K562 (cell line): ENCODE results near the gene TUBB4B. TPM values are rescaled to one million over a fixed set of nuclear protein-coding genes. Genes with fewer than 3 reads are reported as not detected.

Experiments
- ARID2 ChIP-seq: fragments of 450-650 bp; IDR thresholded peaks from 2 replicates; pipeline ENCODE4 v1.6.1; 2017; ENCODE audit warnings: antibody characterized with exemption, mild to moderate bottlenecking
- ARID4B ChIP-seq: sonication (generic); formaldehyde crosslinking; IDR thresholded peaks from 2 replicates; pipeline ENCODE4 v1.8.0; 2022; ENCODE audit warnings: mild to moderate bottlenecking, missing genetic modification reagents
- ELF1 ChIP-seq: fragments of 200-800 bp; sonication (Bioruptor generic); IDR thresholded peaks from 2 replicates; pipeline ENCODE4 v1.6.1; 2016; ENCODE audit warnings: missing genetic modification characterization, missing compliant biosample characterization
- LCOR ChIP-seq: sonication (generic); formaldehyde crosslinking; IDR thresholded peaks from 2 replicates; pipeline ENCODE4 v1.8.0; 2022; ENCODE audit warnings: mild to moderate bottlenecking, missing genetic modification reagents
- PCBP1 ChIP-seq: fragments of 200-400 bp; formaldehyde crosslinking; IDR thresholded peaks from 2 replicates; pipeline ENCODE4 v1.6.1; 2018; ENCODE audit warnings: mild to moderate bottlenecking, low read depth, low read length; ENCODE audit not compliant: poor library complexity, severe bottlenecking
- PHB2 ChIP-seq: fragments of 450-650 bp; IDR thresholded peaks from 2 replicates; pipeline ENCODE4 v1.6.1; 2017; ENCODE audit warnings: low read depth
- RB1 ChIP-seq: fragments of 450-650 bp; IDR thresholded peaks from 2 replicates; pipeline ENCODE4 v1.6.1; 2017; ENCODE audit warnings: low read depth, mild to moderate bottlenecking
- RBM22 ChIP-seq: fragments of 200-400 bp; formaldehyde crosslinking; IDR thresholded peaks from 2 replicates; pipeline ENCODE4 v1.6.1; 2018; ENCODE audit warnings: low read length, low read depth; ENCODE audit not compliant: poor library complexity, severe bottlenecking
- RCOR1 ChIP-seq, 2 experiments: IDR thresholded peaks; 2 replicates each; pipeline ENCODE4 v1.6.1; 2012; ENCODE audit warnings: low read depth in 2 of 2, low read length in 2 of 2, borderline replicate concordance in 1 of 2, improper control_type of control experiment in 1 of 2
- SP1 ChIP-seq: sonication (generic); formaldehyde crosslinking; IDR thresholded peaks from 2 replicates; pipeline ENCODE4 v1.8.1; 2022; ENCODE audit warnings: mild to moderate bottlenecking, missing genetic modification reagents
- SPI1 ChIP-seq: IDR thresholded peaks from 2 replicates; pipeline ENCODE4 v1.6.1; 2011; ENCODE audit warnings: low read depth, low read length, control low read depth, borderline replicate concordance
- TFE3 ChIP-seq: fragments of 450-650 bp; formaldehyde crosslinking; IDR thresholded peaks from 2 replicates; pipeline ENCODE4 v1.4.0; 2020; ENCODE audit warnings: mild to moderate bottlenecking, mixed read lengths
- ZBTB8A ChIP-seq: fragments of 450-650 bp; IDR thresholded peaks from 2 replicates; pipeline ENCODE4 v1.6.1; 2018; ENCODE audit warnings: mild to moderate bottlenecking, moderate library complexity; ENCODE audit not compliant: partially characterized antibody
- ZNF239 ChIP-seq: fragments of 250-450 bp; sonication (Bioruptor Pico); IDR thresholded peaks from 2 replicates; pipeline ENCODE4 v1.4.0; 2020; ENCODE audit warnings: mild to moderate bottlenecking
- ZNF41 ChIP-seq: fragments of 250-450 bp; sonication (Bioruptor Pico); conservative IDR thresholded peaks from 2 replicates; pipeline ENCODE4 v1.4.0; 2020; ENCODE audit warnings: mild to moderate bottlenecking
- ZNF586 ChIP-seq: fragments of 450-650 bp; formaldehyde crosslinking; conservative IDR thresholded peaks from 2 replicates; pipeline ENCODE4 v1.4.0; 2020; ENCODE audit warnings: mild to moderate bottlenecking, moderate library complexity
- ZNF77 ChIP-seq: fragments of 250-450 bp; sonication (Bioruptor Pico); IDR thresholded peaks from 2 replicates; pipeline ENCODE4 v1.5.0; 2020
- polyA plus RNA-seq, 8 experiments: library from polyadenylated mRNA; depleted of rRNA in 4 of 8; stranded (reverse) in 5 of 8; unstranded in 3 of 8; fragments of >200 nt; fragmentation: Nextera tagmentation in 2 of 8; fragmentation: Illumina TruSeq in 1 of 8; extraction: Ambion mirVana in 2 of 8; extraction: Trizol in 1 of 8; gene quantifications; 2 replicates each; pipeline versions ENCODE4 v1.2.1 to v1.2.3, GENCODE V29; 2011 to 2014; ENCODE audit warnings: inconsistent platforms in 1 of 8, missing spikeins in 1 of 8
- total RNA-seq, 7 experiments: library from RNA; depleted of rRNA in 6 of 7; stranded (reverse); fragments of >200 nt in 6 of 7; fragmentation: Illumina TruSeq in 2 of 7; extraction: Trizol in 2 of 7; gene quantifications; 2 replicates each; pipeline versions ENCODE4 v1.2.1 to v1.2.3, GENCODE V29; 2011 to 2021; ENCODE audit warnings: low replicate concordance in 1 of 7
- TF ChIP-seq, protein P1 (sequence below), 2 experiments: fragments of 450-650 bp in 1 of 2; sonication (generic) in 1 of 2; formaldehyde crosslinking; conservative IDR thresholded peaks; 2 replicates each; pipeline versions ENCODE4 v1.4.0 to v1.8.1; 2020 to 2022; ENCODE audit warnings: mild to moderate bottlenecking in 1 of 2, missing genetic modification reagents in 1 of 2
- TF ChIP-seq, protein P2 (sequence below): fragments of 450-650 bp; formaldehyde crosslinking; IDR thresholded peaks from 2 replicates; pipeline ENCODE4 v1.4.0; 2020; ENCODE audit warnings: mild to moderate bottlenecking, moderate library complexity

The TUBB4B gene
- total and polyA plus RNA-seq, 9 of the 15 experiments (the other 6 are each of a cell fraction or from before 2014, with no cell fraction given): 24.1 to 443 (median 268) TPM

DNA sequence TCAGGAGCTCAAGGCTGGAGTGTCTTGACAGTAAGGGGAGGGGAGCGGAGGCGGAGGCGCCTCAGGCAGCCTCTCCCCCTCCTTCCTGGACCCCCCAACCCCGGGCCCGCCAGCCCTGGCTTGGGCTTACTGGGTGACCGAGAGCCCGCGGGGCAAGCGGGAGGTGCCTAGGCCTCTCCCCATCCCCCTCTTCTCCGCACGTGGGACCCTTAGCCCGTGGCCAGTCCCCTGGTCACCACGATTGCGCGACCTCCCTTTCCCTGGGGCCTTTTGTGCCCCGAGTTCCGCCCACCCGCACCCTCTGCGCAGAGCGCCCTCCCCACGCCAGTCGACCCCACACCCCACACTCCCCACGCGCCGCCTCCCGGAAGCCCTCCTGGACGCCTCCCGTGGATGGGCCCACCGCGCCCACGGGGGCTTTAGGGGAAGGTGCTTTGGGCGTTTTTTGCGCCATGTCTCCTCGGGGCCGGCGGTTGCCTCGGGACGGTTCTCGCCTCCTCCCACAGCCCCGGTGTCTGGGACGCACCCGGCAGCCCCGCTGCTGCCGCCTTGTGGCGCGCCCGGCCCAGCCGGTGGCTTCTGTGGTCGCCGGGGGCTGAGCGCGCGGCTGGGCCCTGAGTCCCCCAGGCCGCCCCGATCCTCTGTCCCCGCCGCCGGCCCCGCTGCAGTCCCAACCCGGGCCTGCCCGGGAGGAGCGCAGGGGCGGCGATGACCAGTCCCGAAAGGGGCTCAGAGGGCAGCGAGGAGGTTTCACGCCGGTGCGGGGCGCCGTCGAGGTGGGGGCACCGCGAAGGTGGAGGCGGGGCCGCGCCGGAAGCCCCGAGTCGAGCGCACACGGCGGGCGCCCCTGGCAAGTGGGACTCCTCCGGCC is 39.6 kb downstream of the TUBB4B start (continued):
- no peak for TF ChIP-seq TFE3 (CRISPR knock-in tag)
- TF ChIP-seq ARID2: no peak
- TF ChIP-seq LCOR (CRISPR knock-in tag): no peak
- TF ChIP-seq RB1: no peak
- TF ChIP-seq ZNF586: no peak
- TF ChIP-seq ZBTB8A: no peak
- TF ChIP-seq ZNF77 (CRISPR knock-in tag): no peak
- TF ChIP-seq ZNF239 (CRISPR knock-in tag): no peak
- TF ChIP-seq, protein P1, sequence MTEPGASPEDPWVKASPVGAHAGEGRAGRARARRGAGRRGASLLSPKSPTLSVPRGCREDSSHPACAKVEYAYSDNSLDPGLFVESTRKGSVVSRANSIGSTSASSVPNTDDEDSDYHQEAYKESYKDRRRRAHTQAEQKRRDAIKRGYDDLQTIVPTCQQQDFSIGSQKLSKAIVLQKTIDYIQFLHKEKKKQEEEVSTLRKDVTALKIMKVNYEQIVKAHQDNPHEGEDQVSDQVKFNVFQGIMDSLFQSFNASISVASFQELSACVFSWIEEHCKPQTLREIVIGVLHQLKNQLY (CRISPR knock-in tag; conservative IDR thresholded peaks at IDR 0.05): no peak
- no peak for TF ChIP-seq PHB2
- peak; percentile 21 for TF ChIP-seq PCBP1
- TF ChIP-seq ELF1: no peak
- TF ChIP-seq ARID4B (CRISPR knock-in tag): no peak
- TF ChIP-seq ZNF41 (CRISPR knock-in tag): no peak
- no peak for TF ChIP-seq SPI1
- TF ChIP-seq SP1 (CRISPR knock-in tag): no peak
- no peak for TF ChIP-seq RCOR1 (IDR thresholded peaks at IDR 0.05; ENCODE audit: borderline replicate concordance in 1 of 2, low read depth in 2 of 2, low read length in 2 of 2)
- peak; percentile 47 for TF ChIP-seq RBM22
- TF ChIP-seq, protein P2, sequence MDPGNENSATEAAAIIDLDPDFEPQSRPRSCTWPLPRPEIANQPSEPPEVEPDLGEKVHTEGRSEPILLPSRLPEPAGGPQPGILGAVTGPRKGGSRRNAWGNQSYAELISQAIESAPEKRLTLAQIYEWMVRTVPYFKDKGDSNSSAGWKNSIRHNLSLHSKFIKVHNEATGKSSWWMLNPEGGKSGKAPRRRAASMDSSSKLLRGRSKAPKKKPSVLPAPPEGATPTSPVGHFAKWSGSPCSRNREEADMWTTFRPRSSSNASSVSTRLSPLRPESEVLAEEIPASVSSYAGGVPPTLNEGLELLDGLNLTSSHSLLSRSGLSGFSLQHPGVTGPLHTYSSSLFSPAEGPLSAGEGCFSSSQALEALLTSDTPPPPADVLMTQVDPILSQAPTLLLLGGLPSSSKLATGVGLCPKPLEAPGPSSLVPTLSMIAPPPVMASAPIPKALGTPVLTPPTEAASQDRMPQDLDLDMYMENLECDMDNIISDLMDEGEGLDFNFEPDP (CRISPR knock-in tag): no peak
